Activated naive CD4-positive, alpha-beta T cell treated with anti-CD3 and anti-CD28 coated beads, Interleukin-2, amount 50 U/mL, for 16 hours (primary cell): ENCODE measurements around the gene CNTNAP3.
"Not testable (repeated sequence)": the region's sequence is repeated elsewhere in the genome, so short reads cannot be mapped to it uniquely, and the experiment has no call there.

Source experiments
- DNase-seq: peaks from one replicate; pipeline ENCODE4 v3.0.0-alpha.2; 2020

Gene CNTNAP3

DNA sequence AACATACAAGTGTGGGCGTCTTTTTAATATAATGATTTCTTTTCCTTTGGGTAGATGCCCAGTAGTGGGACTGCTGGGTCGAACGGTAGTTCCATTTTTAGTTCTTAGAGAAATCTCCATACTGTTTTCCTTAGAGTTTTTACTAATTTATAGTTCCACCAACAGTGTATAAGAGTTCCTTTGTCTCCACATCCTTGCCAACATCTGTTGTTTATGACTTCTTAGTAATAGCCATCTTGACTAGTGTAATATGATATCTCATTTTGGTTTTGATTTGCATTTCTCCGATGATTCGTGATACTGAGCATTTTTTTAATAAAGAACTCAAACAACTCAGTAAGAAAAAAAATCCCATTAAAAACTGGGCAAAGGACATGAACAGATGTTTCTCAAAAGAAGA, 225.0 kb downstream of the CNTNAP3 start:
- DNase-seq = not testable (repeated sequence)

DNA sequence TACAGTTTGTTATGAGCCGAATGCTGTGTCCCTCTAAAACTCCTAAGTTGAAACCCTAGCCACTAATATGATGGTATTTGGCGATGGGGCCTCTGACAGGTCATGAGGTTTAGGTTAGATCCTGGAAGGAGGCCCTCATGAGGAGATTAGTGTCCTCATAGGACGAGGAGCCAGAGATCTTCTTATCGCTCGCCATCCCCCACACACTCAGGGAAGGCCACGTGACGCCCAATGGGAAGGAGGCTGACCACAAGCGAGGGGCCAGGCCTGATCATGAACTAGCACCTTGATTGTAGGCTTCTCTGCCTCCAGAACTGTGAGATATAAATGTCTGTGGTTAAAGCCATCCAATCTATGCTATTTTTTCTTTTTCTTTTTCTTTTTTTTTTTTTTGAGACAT, 233.5 kb downstream of the CNTNAP3 start:
- DNase-seq = not testable (repeated sequence)

DNA sequence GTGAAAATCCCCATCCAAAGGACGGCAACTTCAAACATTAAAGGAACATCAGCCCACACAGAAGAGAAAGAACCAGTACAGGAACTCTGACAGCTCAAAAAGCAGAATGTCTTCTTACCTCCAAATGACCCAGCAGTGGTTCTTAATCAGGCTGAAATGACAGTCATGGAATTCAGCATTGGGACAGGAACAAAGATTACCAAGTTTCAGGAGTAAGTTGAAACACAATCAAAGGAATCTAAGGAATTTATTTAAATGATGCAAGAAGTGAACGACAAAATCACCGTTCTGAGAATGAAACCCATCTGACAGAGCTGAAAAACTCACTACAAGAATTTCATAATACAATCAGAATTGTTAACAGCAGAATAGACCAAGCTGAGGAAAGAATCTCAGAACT, 241.1 kb downstream of the CNTNAP3 start:
- not testable (repeated sequence) for DNase-seq

DNA sequence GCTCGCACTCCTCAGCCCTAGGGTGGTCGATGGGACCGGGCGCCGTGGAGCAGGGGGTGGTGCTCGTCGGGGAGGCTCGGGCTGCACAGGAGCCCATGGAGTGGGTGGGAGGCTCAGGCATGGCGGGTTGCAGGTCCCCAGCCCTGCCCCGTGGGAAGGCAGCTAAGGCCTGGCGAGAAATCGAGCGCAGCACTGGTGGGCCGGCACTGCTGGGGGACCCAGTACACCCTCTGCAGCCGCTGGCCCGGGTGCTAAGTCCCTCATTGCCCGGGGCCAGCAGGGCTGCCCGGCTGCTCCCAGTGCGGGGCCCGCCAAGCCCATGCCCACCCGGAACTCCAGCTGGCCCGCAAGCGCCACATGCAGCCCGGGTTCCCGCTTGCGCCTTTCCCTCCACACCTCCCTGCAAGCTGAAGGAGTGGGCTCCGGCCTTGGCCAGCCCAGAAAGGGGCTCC, 245.6 kb downstream of the CNTNAP3 start:
- not testable (repeated sequence) for DNase-seq

DNA sequence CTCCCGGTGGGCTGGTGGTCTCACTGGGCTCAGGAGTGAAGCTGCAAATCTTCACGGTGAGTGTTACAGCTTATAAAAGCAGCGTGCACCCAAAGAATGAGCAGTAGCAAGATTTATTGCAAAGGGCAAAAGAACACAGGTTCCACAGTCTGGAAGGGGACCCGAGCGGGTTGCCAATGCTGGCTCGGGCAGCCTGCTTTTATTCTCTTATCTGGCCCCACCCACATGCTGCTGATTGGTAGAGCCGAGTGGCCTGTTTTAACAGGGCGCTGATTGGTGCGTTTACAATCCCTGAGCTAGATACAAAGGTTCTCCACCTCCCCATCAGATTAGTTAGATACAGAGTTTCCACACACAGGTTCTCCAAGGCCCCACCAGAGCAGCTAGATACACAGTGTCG, 246.2 kb downstream of the CNTNAP3 start:
- DNase-seq = not testable (repeated sequence)

DNA sequence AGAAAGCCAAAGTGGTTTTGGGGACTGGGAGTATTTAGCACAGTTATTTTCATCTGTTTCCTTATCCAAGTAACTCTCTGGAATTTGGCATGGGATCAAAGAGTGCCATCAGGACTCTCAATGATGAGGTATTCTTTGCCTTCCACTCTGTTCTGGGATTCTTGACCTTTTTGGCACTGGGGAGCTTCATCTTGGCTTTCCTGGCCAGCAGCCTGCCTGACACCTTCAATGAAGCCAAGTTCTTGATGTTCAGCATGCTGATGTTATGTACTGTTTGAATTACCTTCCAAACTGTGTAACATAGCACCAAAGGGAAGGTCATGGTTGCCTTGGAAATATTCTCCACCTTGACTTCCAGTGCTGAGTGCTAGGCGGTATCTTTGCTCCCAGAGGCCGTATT, 248.8 kb downstream of the CNTNAP3 start:
- DNase-seq = not testable (repeated sequence)

DNA sequence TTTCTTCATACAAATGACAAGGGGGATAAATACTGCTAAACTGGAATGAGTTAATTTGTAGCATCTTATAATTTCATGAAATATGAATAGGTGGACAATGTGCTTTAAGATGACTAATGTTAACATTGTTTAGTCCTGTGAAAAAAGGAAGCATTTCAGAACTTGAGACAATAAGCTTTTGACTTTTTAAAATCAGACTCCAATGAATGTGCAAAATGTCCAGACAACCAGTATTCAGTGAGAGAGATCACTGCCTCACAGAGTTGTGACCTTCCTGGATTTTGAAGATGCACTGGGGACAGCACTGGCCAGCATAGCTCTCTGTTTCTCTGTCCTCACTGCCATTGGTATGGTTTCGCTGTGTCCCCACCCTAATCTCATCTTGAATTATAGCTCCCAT, 249.7 kb downstream of the CNTNAP3 start:
- DNase-seq = not testable (repeated sequence)

DNA sequence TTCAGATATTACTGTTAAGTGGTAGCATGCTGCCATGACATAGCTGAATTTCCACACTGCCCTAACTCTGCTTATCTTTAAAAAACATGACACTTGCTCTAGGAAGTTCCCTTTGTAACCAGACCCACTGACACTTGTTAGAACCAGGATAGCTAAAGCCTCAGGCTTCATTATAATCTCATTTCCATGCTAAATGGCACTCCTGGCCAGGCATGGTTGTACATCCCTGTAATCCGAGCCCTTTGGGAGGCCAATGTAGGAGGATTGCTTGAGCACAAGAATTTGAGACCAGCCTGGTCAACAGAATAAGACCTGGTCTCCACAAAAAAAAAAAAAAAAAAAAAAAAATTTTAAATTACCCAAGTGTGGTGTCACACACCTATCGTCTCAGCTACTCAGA, 254.1 kb downstream of the CNTNAP3 start:
- DNase-seq = not testable (repeated sequence)

DNA sequence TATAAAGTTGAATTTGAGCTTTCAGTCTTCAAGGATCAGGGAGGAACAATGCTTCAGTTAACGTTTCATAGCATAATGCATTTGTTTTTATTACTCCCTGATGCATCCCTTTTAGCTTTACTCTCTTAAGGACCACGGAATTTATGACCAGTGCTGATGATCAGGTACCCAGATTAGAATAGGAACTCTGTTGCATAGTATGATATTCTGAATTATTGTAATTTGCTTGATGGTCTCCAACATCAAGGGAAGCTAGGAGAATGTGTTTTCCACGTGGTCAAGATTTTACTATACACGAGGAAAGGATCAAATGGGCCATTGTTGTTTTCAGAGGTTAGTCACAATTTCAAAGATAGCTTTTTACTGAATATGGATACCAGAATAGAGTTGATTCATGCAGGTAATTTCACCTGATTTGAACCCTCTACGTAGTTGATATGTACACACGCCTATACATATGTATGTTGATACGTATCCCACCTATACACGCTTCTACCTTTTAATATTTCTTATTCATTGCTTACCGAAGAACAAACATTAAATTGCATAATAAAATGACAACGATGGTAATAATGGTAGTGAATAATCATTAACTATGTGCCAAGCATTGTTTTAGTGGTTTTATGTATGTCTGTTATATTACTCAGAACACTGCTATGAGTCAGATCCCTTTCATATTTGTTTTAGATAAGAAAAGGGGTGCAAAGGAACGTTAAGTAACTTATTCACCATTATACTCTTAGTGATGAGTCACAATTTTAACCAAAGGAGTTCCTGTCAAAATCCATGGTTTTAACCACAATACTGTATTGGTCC, 257.6 kb downstream of the CNTNAP3 start:
- DNase-seq = not testable (repeated sequence)

DNA sequence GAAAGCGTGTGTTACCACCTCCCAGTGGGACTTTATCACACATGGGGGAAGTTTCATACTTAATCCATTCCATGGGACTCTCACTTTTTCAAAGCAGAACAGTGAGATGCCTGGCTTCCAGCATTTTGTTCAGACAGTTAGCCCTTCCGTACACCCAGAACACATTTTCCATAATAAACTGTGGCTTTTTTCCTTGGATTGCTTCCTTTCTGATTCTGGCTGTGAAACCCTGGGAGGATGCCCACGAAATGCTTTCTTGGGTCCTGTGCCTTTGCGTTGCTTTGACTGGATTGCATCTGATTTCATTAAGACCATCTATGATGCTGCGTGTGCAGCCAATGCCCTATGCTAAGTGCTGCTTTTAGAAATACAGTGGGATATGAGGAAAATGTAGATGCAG, 259.1 kb downstream of the CNTNAP3 start:
- DNase-seq = not testable (repeated sequence)

DNA sequence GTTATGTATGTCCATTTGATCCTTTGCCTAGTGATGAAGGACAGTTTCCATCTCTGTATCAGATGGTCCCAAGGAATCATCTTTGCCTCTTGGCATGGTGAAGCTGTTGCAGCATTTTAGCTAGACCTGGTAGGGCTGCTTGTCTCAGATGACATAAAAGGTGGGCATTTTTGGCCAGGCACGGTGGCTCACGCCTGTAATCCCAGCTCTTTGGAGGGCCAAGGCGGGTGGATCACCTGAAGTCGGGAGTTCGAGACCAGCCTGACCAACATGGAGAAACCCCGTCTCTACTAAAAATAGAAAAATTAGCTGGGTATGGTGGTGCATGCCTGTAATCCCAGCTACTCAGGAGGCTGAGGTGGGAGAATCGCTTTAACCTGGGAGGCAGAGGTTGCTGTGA, 259.8 kb downstream of the CNTNAP3 start:
- not testable (repeated sequence) for DNase-seq

DNA sequence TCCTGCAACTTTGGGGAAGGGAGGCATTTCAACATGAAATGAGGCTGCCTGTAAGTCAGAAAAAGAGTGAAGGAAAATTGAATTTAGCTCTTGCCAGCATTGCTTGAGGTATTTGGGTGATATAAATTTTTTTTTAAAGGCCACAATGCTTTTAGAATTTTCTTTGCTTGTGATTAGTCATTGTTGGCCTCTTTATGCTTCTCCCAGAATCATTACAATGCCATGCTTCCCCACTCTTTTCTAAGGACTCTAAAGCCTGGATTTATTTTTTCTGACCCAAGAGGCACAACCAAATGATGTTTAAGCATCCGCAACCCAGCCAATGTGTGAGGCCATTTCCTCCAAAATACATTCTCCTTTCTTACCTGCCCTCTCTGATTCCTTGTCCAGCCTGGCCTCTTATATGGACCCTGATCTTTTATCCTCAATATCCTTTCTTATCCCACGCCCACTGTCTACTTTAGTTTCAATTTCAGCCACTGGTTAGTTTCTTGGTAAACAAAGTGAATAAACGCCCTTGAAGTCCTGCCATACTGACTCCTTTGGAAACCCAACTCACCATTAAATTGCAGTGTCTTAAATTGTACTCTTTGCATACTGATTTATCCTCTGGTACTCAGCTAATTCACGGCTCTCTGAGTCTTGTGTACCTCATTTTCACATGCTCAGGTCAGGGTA, 261.9 kb downstream of the CNTNAP3 start:
- not testable (repeated sequence) for DNase-seq
